ENCODE results near the gene BSDC1.

DNA sequence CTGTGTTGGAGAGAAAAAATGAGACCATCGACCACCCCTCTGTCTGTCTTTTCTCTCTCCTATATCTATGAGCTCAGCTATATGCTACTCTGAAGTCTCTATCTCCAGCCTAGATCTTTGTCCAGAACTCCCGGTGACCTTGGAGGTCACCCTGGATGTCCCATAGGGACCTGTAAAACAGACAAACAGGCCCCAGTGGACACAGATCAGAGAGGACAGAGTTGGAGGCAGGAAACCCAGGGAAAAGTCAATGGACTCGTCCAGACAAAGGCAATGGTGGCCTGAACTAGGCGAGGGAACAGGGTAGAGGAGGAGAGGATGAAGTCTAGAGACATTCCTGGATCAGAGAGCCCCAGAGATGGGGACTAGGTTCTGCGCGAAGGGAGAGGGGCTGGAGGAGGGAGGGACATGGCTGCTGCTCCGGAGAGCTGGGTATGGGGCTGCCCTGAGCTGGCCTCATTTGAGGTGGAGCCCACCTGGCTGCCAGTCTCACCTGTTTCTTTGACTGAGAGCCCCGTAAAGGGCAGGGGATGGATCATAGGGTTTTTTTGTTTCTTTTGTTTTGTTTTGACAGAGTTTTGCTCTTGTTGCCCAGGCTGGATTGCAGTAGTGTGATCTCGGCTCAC, 47.6 kb downstream of the BSDC1 start:
- TF ChIP-seq CTCF (IDR thresholded peaks at IDR 0.05; ENCODE audit: insufficient read depth, low read length, poor library complexity, severe bottlenecking) (no peak), EZH2phosphoT487 (conservative IDR thresholded peaks at IDR 0.05; ENCODE audit: low read length) (no peak)

Data from SU-DHL-6 (cell line).